Lower lobe of right lung (tissue), 2 donors: ENCODE results near the gene PRMT7. TPM values are rescaled to one million over a fixed set of nuclear protein-coding genes. Genes with fewer than 3 reads are reported as not detected.
A peak's percentile ranks its signal among the peaks of the same experiment; 100 is the strongest.

ENCODE experiments used
- ATAC-seq, 2 donors: fragments of 200-7000 bp; cut with Tn5 transposase; one replicate each; pipeline ENCODE4 v1.9.1; 2020 to 2022; ENCODE audit warnings: mild to moderate bottlenecking in 2 of 2, moderate library complexity in 2 of 2
- DNase-seq: peaks from one replicate; pipeline ENCODE4 v3.0.0-alpha.2; 2020
- H3K27ac ChIP-seq: fragments of 200-600 bp; one replicate; pipeline ENCODE4 v1.8.0; 2022
- H3K27me3 ChIP-seq: fragments of 200-600 bp; one replicate; pipeline ENCODE4 v1.8.0; 2022; ENCODE audit warnings: low read depth
- H3K36me3 ChIP-seq: fragments of 200-600 bp; one replicate; pipeline ENCODE4 v1.8.0; 2022; ENCODE audit warnings: mild to moderate bottlenecking
- H3K4me1 ChIP-seq: fragments of 200-600 bp; one replicate; pipeline ENCODE4 v1.8.0; 2022
- H3K4me3 ChIP-seq: fragments of 200-600 bp; one replicate; pipeline ENCODE4 v1.8.0; 2022; ENCODE audit warnings: mild to moderate bottlenecking
- H3K9me3 ChIP-seq: fragments of 200-600 bp; one replicate; pipeline ENCODE4 v1.8.0; 2022
- CTCF ChIP-seq: fragments of 200-600 bp; IDR thresholded peaks from one replicate; pipeline ENCODE4 v1.8.0; 2022; ENCODE audit warnings: antibody characterized with exemption, mild to moderate bottlenecking
- intact Hi-C: fragments of 100-400 bp; cut with DNase I; formaldehyde crosslinking; loops from one replicate; pipeline ENCODE4 v1.11.0; 2022
- total RNA-seq: library from RNA; stranded (reverse); fragmentation: NEBNext Ultra II Directional; extraction: Animal tissue kit (Norgen Biotek cat#: 25700); gene quantifications from one replicate; pipeline ENCODE4 v1.2.1, GENCODE V29; 2021
- donor health status: DM: no; HTN: yes; CAD: no; lungs with severe emphysema.

PRMT7 gene
- total RNA-seq, 1 donor from 2014 or later, result 36.1 TPM

GRCh38 chr16:68372806-68373205, 62.0 kb downstream of the PRMT7 start:
- no peak for ATAC-seq
- H3K9me3 ChIP-seq, result no peaks in the 10 kb centered on the region
- H3K27me3 ChIP-seq, result no peaks in the 10 kb centered on the region
- H3K4me3 ChIP-seq, result no peak overlapping the region
- no peaks in the 10 kb centered on the region for H3K36me3 ChIP-seq
- no peaks in the 10 kb centered on the region for H3K4me1 ChIP-seq
- DNase-seq, result peak; percentile 12
- intact Hi-C loops, result no loop called here
- no peak overlapping the region for H3K27ac ChIP-seq
- TF ChIP-seq CTCF, result no peak

GRCh38 chr16:68373528-68374245, 62.9 kb downstream of the PRMT7 start:
- H3K4me1 ChIP-seq, result no peaks in the 10 kb centered on the region
- intact Hi-C loops, result no loop called here
- no peak overlapping the region for H3K4me3 ChIP-seq
- no peaks in the 10 kb centered on the region for H3K36me3 ChIP-seq
- H3K27me3 ChIP-seq, result no peaks in the 10 kb centered on the region
- DNase-seq, result peak; percentile 17
- no peak for ATAC-seq
- H3K27ac ChIP-seq, result no peak overlapping the region
- TF ChIP-seq CTCF, result no peak
- no peaks in the 10 kb centered on the region for H3K9me3 ChIP-seq

- Histone ChIP-seq H3K27me3 (no peaks in the 10 kb centered on the region), H3K36me3 (no peaks in the 10 kb centered on the region), H3K9me3 (no peaks in the 10 kb centered on the region), H3K4me1 (no peaks in the 10 kb centered on the region), H3K4me3 (no peak overlapping the region), H3K27ac (no peak overlapping the region)
- intact Hi-C loops, result no loop called here
- TF ChIP-seq CTCF, result no peak
- peak; percentile 36 for DNase-seq
- ATAC-seq, result no peak
These were observed 63.5 kb downstream of the PRMT7 start for GRCh38 chr16:68374246-68374805.

- H3K4me3 ChIP-seq, result no peak overlapping the region
- TF ChIP-seq CTCF, result no peak
- H3K27ac ChIP-seq, result no peak overlapping the region
- DNase-seq (no peak), ATAC-seq (no peak)
- no peaks in the 10 kb centered on the region for H3K4me1 ChIP-seq
- H3K27me3 ChIP-seq, result no peaks in the 10 kb centered on the region
- no peaks in the 10 kb centered on the region for H3K9me3 ChIP-seq
- no peaks in the 10 kb centered on the region for H3K36me3 ChIP-seq
- intact Hi-C loops, result no loop called here
These were observed 64.3 kb downstream of the PRMT7 start for GRCh38 chr16:68374961-68375660.

- no peak for ATAC-seq
- DNase-seq, result no peak
- intact Hi-C loops, result no loop called here
These were observed 65.2 kb downstream of the PRMT7 start for GRCh38 chr16:68375801-68376536.

More at GRCh38 chr16:68375801-68376536, 65.2 kb downstream of the PRMT7 start:
- no peak for TF ChIP-seq CTCF
- H3K4me3 ChIP-seq, result no peak overlapping the region
- no peak overlapping the region for H3K27ac ChIP-seq
- H3K36me3 ChIP-seq, result no peaks in the 10 kb centered on the region
- H3K9me3 ChIP-seq, result no peaks in the 10 kb centered on the region
- H3K27me3 ChIP-seq, result no peaks in the 10 kb centered on the region
- H3K4me1 ChIP-seq, result no peaks in the 10 kb centered on the region
